HG03095 (cell line): ENCODE data around the gene CNR2.
"Not testable (repeated sequence)": the region's sequence is repeated elsewhere in the genome, so short reads cannot be mapped to it uniquely, and the experiment has no call there.

ENCODE experiments used
- ATAC-seq: cut with Tn5 transposase; IDR thresholded peaks from one replicate; pipeline ENCODE4 v1.9.1; 2021; ENCODE audit warnings: moderate library complexity; ENCODE audit not compliant: unreplicated experiment

The CNR2 gene

DNA sequence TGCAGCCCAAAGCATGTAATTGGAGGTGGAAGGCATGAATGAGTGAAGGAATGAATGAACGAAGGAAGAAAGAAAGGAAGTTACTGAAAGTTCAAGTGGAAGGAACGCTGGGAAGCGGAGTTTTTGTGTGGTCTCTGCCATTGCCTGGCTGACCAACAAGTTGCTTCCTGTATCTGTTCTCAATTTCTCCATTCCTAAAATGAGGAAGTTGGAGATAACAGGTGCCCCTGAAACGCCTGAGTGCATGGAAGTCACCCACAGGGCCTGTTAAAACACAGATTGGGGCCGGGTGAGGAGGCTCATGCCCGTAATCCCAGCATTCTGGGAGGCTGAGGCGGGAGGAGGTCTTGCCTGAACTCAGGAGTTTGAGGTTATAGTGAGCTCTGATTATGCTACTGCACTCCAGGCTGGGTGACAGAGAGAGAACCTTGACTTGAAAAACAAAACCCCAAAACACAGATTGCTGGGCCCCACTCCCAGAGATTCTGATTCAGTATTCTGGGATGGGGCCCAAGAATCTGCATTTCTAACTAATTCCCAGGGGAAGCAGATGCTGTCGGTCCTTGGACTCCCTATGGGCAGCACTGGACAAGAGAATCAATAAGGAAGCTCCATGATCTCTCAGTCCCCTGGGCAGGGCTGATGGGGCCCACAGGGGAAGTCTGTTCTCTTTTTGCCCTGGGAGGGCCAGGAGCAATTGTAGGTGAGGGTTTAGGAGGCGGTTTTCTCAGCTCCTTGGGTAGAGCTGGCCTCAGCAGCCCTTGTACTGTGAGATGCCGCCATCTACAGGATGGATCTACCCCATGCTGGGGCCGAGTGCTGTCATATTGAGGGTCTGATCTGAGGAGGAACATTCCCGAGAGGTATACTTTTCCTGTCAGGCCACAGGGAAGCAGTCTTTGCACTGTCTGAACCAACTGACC lies 3.3 kb upstream of the CNR2 start:
- ATAC-seq: no peak

DNA sequence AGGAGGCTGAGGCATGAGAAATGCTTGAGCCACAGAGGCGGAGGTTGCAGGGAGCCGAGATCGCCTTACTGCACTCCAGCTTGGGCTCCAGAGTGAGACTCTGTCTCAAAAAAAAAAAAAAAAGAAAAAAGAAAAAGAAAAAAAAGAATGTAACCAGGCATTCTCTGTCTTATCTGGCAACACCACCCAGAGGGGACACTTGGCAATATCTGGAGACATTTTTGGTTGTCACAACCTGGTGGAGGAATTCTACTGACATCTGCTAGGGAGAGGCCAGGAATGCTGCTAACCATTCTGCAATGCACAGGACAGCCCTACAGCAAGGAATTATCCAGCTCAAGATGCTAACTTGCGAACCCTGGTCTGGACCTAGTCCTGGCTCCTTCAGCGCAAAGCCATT lies 2.3 kb upstream of the CNR2 start:
- no peak for ATAC-seq

DNA sequence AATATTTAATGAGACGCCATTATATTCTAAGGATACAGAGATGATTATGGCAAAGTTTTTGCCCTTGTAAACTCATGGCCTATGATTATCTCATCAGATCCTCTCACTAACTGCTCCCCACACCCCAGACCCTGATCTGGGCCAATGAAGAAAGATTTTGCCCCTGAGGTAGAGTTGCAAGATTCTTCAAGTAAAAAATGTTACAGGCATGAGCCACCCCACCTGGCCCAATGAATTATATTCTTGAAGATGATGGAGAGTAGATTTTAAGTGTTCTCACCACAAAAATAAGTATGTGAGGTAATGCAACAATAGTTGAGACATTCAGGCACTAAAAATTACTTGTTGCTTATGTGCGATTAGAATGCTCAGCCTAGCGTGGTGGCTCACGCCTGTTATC lies 1.8 kb upstream of the CNR2 start:
- no peak for ATAC-seq

DNA sequence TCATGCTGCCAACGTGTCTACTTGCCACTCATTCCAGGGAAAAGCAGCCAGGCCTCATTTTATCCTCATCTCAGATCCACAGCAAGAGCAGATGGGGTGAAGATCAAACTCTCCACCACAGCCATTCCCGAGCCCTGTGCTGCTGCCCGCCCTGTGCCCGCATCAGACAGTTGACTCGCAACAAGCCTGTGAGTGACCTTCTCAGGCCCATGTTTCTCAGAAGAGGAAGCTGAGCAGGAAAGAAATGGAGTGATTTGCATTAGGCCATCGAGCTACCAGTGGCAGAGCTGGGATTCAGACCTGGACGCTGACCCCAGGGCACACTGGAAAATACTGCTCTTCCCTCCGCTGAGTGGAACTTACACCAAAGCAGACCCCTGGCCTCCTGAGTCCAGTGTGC lies 1.2 kb downstream of the CNR2 start:
- ATAC-seq: no peak

DNA sequence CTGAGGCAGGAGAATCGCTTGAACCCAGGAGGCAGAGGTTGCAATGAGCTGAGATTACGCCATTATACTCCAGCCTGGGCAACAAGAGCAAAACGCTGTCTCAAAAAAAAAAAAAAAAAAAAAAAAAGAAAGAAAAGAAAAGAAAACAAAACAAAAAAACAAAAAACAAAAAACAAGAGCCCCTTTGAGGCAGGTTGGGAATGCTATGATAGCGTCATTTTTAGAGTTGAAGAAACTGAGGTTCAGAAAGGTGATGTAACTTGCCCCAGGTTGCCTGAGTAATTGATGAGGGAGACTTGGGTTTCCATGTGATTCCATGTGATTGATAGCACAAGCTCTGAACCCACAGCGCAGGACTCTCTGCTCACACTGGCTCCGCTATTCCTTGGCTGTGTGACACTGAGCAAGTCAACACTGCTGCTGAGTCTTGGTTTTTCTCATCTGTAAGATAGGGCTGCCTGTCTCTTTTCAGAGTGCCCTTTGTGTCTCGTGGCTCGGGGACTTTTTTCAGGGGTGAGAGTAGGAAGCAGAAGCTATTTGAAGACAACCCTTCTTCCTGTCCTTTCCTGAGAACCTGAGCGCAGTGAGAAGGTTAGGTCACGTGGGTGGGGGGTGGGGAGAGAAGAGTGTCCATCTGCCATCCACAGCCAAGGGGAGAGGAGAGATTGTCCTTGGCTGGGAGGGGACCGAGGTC lies 2.5 kb downstream of the CNR2 start:
- ATAC-seq: no peak

DNA sequence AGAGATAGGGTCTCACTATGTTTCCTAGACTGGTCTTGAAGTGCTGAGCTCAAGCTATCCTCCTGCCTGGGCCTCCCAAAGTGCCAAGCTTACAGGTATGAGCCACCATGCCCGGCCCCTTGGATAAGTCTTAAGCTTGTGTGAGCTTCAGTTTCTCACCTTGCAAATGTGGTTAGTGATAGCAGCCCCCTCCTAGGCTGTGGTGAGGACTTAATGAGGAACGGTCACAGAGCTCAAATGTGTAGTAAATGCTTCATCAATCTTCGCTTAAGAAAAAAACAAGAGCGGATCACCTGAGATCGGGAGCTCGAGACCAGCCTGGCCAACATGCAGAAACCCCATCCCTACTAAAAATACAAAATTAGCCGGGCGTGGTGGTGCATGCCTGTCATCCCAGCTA lies 3.0 kb downstream of the CNR2 start:
- ATAC-seq: no peak

DNA sequence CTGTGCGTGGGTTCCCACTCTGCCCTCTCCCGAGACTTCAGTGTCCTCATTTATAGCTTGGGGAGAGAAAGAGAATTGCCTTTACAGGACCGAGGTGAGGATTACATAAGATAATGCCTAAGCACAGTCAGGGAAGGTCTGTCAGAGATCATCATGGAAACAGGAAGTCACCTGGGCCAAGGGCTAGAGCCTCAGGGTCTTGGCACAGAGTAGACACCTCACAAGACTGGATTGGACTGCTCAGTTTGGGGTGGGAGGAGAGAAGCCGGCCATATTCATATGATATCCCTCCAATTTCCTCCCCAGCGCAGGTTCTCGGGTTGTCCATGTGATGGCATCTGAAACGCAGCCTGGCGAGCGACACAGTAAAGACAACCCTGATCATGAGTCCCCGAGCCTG lies 3.8 kb downstream of the CNR2 start:
- no peak for ATAC-seq

DNA sequence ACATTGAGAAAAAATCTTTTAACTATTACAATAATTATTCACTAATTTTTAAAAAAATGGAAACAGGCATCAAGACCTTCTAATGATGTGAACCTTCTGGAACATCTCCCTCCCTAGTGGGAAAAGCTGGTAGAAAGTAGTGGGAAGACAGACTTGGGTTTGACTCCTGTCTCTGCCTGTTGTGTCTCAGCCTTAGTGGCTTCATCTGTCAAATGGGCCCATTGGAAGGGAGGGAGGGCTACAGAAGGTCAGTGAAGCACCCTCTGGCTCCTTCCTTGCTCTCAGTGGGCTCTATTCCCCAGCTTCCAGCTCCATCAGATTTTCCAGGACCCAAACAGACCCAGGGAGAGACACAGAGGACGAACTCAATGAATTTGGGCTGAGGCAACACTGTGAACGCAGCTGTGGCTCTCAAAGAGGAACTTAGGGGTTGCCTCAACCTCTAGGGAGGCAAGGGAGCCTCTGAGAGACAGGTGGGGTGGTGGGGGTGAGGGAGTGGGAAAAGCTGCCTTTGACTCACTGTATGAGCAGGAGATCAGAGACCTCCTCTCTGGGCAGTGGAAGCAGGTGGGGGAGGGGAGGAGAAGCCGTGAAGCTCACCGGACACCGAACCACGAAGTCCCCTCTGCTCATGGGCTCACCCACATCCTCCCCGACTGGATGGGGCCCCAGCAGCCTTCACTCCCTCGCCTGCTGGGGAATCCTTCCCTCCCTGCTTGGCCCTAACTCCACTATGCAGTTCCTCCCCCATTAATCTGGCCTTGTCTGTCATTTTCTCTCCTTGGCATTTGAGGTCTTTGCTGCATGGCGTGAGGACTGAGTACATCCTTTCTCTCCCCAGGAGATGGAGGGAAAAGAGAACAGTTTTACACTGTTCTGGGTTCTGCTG lies 4.5 kb downstream of the CNR2 start:
- no peak for ATAC-seq

DNA sequence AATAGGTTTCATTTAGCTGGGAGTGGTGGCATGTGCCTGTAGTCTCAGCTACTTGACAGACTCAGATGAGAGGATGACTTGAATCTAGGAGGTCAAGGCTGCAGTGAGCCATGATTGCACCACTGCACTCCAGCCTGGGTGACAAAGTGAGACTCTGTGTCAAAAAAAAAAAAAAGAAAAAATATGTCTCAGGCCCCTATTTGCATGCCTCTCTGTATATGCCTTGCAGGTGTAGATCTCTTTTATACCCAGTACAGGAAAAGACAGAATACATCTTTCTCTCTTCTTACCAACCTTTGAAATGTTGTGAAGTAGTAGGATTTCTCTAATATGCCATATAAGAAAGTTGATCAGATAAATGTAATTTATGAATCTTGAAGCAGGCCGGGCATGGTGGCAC lies 6.4 kb downstream of the CNR2 start:
- no peak for ATAC-seq

DNA sequence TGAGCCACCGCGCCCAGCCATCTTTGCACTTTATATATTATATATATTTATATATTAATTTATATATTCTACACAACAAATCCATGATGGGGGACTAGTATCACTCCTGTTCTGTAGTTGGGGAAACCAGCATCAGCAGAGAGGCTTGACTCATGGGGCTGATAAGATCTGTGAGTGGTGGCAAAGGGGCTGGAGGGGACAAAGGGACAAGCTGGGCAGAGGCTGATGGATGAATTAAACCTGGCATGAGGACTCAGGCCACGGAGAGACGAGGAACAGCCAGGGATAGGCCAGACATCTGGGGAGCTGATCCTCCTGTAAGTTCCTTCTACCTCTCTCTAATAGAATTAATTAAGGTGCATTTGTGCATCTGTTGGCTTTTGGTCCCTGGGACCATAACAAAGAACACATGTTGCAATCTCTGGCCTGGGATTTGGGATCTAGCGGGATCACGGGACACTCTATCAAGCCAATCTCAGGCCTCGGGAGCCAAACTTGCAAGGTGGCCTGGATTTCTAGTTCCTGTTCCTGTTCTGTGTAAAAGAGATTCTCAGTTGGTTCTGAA lies 7.6 kb downstream of the CNR2 start:
- ATAC-seq: no peak

DNA sequence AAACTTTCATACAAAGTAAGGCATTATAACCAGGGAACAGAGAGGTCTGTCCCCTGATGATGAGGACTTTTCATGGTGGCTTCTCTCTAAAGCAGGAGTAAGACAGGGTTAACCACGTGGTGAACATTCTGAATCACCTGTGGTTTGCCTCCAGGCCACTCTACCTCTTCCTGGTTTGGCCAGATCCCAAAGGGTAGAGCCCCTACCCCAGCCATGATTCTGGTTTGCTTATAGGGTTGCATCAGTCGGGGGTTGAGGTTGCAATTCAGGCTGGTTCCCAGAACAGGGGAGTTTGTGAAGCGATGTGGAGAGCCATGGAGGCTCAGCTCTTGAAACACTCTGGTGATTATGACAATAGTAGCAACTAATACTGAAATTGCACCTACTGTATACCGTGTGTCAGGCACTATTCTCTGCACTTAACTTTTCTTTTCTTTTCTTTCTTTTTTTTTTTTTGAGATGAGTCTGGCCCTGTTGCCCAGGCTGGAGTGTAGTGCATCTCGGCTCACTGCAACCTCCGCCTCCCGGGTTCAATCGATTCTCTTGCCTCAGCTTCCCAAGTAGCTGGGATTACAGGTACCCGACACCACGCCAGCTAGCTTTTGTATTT lies 8.3 kb downstream of the CNR2 start:
- peak; percentile 35 for ATAC-seq

DNA sequence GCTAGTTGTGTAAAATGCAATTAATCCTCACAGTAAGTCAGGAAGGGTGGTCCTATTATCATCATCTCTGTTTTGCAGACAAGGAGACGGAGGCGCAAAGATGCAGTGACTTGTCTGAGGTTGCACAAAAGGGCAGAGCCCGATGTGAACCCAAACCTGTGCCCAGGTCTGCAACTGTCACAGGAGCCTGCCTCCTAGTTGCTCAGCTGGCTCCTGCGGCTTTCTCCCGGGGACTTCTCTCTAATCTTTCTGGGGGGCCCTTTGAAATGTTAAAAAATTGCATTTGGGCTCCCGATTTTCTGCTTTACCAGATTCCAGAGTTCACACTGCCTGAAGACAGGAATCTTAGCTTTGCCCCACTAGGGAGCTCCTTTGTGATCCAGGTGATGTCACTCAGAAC lies 9.4 kb downstream of the CNR2 start:
- no peak for ATAC-seq

DNA sequence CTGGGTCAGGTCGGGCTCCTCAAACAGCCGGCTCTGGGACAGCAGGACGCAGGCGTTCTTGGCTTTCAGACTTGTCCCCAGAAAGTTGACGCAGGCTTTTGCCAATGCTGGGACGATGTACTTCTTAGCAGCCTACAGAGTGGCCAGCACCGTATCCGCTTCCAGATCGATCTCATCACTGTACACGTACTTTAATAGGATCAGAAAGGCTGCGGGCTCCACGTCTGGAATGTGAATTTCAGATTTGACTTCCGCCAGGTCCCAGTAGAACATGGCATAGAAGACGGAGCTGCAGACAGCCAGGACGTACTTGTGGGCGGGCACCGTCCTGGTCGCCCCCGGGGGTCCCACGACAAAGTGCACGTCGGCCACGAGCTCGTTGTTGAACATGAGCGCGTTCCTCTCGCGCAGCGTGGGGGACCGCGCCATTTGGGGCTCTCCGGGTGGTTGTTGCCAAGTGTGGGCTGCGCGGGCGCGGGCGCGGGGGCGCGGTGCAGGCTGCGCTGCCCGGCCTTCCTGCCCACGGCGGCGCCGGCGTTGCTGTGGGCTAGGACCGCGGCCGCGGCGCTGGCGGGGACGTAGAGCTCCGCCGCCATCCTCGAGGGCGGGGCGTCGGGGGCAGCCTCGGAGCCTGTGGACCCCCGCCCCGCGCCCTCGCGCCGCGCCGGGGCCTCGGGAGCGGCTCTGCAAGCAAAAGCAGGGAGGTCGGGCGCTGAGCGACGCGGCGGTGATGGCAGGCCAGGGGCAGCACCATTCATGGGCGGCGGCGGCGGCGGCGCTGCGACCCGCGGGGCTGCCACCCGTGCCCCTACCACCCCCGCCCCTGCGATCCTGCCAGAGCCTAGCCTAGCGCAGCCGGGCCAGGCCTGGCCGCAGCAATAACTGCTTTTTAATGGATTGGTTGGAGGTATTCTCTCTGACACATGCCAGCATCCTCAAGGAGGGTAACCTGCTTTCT lies 10.6 kb downstream of the CNR2 start:
- ATAC-seq: no peak

DNA sequence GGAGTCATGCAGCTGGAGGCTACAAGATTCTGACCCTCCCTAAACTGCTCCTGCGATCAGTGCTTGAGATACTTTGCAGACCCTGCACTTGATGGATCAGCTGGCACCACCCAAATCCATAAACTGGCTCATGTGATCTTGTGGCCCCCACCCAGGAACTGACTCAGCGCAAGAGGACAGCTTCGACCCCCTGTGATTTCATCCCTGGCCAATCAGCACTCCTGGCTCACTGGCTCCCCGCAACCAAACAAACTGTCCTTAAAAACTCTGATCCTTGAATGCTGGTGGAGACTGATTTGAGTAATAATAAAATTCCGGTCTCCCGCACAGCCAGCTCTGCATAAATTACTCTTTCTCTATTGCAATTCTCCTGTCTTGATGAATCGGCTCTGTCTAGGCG lies 13.1 kb downstream of the CNR2 start:
- not testable (repeated sequence) for ATAC-seq

DNA sequence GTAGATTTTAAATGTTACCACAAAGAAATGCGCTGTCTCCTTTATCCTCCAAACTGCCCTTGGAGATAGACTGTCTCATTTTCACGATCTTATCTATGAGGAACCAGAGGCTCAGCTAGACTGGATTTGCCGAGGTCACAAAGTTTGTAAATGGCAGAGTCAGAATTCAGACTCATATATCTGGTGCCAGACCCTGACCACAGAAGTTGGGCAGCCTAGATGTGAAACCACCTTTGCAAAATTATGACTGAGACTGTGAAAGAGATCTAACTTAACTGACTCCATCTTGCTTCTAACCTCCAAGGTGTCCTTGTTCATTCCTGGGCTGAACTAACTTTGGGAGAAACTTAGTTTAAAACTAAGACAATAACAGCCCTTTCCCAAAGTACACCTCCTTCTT lies 14.1 kb downstream of the CNR2 start:
- ATAC-seq: no peak

DNA sequence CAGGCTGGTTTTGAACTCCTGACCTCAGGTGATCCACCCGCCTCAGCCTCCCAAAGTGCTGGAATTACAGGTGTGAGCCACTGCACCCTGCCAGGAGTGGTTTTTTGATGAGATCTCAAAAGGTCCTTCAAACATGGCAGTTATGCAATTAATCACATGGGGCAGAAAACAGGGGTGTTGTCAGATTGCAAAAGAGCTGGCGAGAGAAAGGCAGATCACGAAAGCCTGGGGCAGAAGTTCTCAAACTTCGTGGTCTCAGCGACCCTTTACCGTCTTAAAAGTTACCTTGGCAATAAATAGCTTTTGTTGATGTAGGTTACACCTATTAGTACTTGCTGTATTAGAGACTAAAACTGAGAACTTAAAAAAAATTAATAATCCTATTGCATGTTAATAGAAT lies 16.1 kb downstream of the CNR2 start:
- no peak for ATAC-seq

DNA sequence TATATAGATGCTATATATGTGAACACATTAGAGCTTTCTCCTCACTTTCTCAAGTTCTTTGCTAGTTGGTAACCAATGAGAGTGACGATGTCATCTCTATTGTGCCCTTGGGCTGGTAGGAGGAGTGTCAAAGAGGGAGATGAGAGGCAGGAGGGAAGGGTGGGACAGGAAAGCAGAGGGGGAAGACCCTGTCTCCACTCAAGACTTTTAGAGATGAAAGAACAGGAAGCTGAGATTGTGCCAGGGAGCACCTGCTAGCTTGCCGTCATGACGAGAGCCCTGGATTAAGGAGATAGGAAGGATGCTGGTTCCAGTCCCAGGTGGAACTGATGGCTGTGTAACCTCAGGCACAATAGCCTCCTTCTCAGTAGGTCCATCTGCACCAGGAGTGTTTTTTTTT lies 16.7 kb downstream of the CNR2 start:
- no peak for ATAC-seq

DNA sequence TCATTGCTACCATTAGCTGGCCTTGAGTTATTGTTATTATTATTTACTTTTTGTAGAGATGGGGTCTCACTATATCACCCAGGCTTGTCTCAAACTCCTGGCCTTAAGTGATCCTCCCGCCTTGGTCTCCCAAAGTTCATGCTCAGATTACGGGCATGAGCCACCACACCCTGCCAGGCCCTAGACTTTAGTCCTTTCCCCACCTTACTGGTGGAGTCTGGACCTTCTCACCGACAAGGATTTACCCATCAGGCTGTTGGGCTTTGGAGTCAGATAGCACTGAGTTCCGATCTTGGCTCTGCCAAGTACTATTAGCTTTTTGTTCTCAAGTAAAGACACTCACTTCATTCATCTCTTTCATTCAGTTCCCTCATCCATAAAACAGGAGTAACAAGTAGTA lies 17.2 kb downstream of the CNR2 start:
- ATAC-seq: no peak

DNA sequence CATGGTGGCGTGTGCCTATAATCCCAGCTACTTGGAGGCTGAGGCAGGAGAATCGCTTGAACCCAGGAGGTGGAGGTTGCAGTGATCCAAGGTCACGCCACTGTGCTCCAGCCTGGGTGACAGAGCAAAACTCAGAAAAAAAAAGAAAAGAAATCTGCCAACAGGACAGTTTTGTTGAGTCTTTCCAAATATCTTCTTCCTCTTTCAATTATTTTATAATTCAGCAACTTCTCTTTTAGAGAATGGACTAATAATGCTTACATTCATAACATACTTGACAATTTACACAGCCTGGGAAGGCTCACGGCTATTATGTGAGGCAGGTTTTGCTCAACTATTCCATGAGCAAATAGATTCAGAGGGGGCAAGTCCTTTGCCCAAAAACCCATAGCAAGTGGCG lies 18.1 kb downstream of the CNR2 start:
- ATAC-seq: no peak

DNA sequence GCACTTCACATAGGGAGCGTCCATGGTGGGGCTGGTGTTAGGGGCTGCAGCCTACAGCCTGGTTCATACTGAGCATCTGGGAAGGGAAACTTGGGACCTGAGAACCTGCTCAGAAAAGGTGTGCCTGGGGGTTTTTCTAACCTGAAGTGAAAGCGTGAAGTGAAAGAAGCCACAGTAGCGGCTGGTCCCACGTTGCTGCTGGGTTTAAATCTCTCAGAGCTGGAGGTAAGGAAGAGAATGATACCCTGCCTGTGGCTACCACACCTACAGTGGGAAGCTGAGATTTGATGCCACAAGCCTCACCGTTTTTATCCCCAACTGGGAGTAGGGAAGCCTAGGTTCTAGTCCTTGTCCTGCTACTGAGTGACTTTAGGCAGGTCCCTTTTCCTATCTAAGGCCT lies 24.1 kb downstream of the CNR2 start:
- peak; percentile 56 for ATAC-seq
